Gastroesophageal sphincter (tissue), 4 donors: ENCODE results near the gene CDK5R2. TPM values are rescaled to one million over a fixed set of nuclear protein-coding genes. Genes with fewer than 3 reads are reported as not detected.

Source experiments
- ATAC-seq: fragments of 150-250 bp; one replicate; pipeline ENCODE4 v1.9.1; 2016; ENCODE audit warnings: mild to moderate bottlenecking, moderate library complexity
- H3K27ac ChIP-seq, 4 donors: fragments of 200-600 bp; sonication (generic) in 3 of 4; 1 replicate in 3 of 4; 2 replicates in 1 of 4; pipeline ENCODE4 v1.5.1; 2016 to 2019
- H3K27me3 ChIP-seq: fragments of 200-600 bp; sonication (generic); one replicate; pipeline ENCODE4 v1.5.1; 2019
- H3K36me3 ChIP-seq, 2 donors: fragments of 200-600 bp; sonication (generic); one replicate each; pipeline ENCODE4 v1.5.1; 2019; ENCODE audit warnings: control low read depth in 1 of 2
- H3K4me1 ChIP-seq, 3 donors: fragments of 200-600 bp; sonication (generic); 1 replicate in 2 of 3; 2 replicates in 1 of 3; pipeline ENCODE4 v1.5.1; 2016 to 2019; ENCODE audit warnings: control low read depth in 2 of 3
- H3K4me3 ChIP-seq, 2 donors: fragments of 200-600 bp; sonication (generic); one replicate each; pipeline ENCODE4 v1.5.1; 2019; ENCODE audit warnings: mild to moderate bottlenecking in 1 of 2, moderate library complexity in 1 of 2
- H3K9me3 ChIP-seq, 3 donors: fragments of 200-600 bp; sonication (generic); one replicate each; pipeline ENCODE4 v1.5.1; 2017 to 2019; ENCODE audit warnings: control low read depth in 2 of 3
- EP300 ChIP-seq: sonication (generic); formaldehyde crosslinking; IDR thresholded peaks from one replicate; pipeline ENCODE4 v1.6.1; 2017; ENCODE audit warnings: antibody characterized with exemption, mild to moderate bottlenecking
- POLR2A ChIP-seq, 2 donors: fragments of 450-650 bp; IDR thresholded peaks; one replicate each; pipeline ENCODE4 v1.6.1; 2017; ENCODE audit warnings: antibody characterized with exemption in 2 of 2, mild to moderate bottlenecking in 2 of 2, moderate library complexity in 1 of 2
- POLR2AphosphoS5 ChIP-seq: sonication (generic); formaldehyde crosslinking; IDR thresholded peaks from one replicate; pipeline ENCODE4 v1.6.1; 2017; ENCODE audit warnings: antibody characterized with exemption
- WGBS, 2 donors: methylation state at CpG; one replicate each; pipeline ENCODE4 v1.1.5; 2018; ENCODE audit warnings: low coverage in 1 of 2; 5-methylcytosine and 5-hydroxymethylcytosine counted together
- total RNA-seq, 4 donors: library from RNA; depleted of rRNA; stranded (reverse); fragments of >200 nt; gene quantifications; one replicate each; pipeline ENCODE4 v1.1.0, GENCODE V29; 2016
- TF ChIP-seq, protein P1 (sequence below), 4 experiments: fragments of 200-600 bp in 2 of 4; fragments of 450-650 bp in 2 of 4; sonication (generic) in 1 of 4; IDR thresholded peaks; one replicate each; pipeline ENCODE4 v1.5.1; 2017 to 2019; ENCODE audit warnings: antibody characterized with exemption in 4 of 4, mild to moderate bottlenecking in 2 of 4, moderate library complexity in 2 of 4

Gene CDK5R2
- total RNA-seq, 4 donors from 2014 or later, result 0.27 to 0.35 TPM; not detected in 2

DNA sequence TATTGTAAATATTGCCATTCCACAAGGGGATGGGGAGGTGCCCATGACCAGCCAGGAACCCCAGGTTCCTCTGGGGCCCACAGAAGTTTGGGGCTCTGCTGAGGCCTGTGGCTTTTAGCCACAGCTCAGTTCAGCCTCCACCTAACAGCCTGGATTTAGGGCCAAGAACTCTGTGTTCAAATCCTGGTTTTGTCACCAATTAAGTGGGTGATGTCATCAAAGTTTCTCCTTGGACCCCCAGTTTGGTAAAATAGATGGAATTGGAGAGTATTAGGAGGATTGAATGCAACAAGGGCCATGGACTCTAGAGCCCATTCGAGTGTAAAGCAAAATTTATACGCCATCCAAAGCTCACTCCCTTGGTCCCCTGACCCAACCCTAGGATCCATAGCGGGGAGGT, 28.7 kb downstream of the CDK5R2 start:
- ATAC-seq, result no peak
- H3K4me3 ChIP-seq, result no peak overlapping the region
- no peaks in the 10 kb centered on the region for H3K36me3 ChIP-seq
- H3K9me3 ChIP-seq, result no peaks in the 10 kb centered on the region
- peaks cover 100% of the 10 kb centered on the region for H3K27me3 ChIP-seq
- WGBS, 2 donors, result 23 to 37% methylated on average over 3 of the region's 3 CpGs
- no peak overlapping the region for H3K27ac ChIP-seq
- H3K4me1 ChIP-seq, result peaks cover 0 to 32% (median 22%) of the 10 kb centered on the region in 3 donors
- TF ChIP-seq, protein P1, sequence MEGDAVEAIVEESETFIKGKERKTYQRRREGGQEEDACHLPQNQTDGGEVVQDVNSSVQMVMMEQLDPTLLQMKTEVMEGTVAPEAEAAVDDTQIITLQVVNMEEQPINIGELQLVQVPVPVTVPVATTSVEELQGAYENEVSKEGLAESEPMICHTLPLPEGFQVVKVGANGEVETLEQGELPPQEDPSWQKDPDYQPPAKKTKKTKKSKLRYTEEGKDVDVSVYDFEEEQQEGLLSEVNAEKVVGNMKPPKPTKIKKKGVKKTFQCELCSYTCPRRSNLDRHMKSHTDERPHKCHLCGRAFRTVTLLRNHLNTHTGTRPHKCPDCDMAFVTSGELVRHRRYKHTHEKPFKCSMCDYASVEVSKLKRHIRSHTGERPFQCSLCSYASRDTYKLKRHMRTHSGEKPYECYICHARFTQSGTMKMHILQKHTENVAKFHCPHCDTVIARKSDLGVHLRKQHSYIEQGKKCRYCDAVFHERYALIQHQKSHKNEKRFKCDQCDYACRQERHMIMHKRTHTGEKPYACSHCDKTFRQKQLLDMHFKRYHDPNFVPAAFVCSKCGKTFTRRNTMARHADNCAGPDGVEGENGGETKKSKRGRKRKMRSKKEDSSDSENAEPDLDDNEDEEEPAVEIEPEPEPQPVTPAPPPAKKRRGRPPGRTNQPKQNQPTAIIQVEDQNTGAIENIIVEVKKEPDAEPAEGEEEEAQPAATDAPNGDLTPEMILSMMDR (IDR thresholded peaks at IDR 0.05), result no peak
- TF ChIP-seq POLR2A (IDR thresholded peaks at IDR 0.05), result no peak
- TF ChIP-seq EP300, result no peak
- TF ChIP-seq POLR2AphosphoS5, result no peak

DNA sequence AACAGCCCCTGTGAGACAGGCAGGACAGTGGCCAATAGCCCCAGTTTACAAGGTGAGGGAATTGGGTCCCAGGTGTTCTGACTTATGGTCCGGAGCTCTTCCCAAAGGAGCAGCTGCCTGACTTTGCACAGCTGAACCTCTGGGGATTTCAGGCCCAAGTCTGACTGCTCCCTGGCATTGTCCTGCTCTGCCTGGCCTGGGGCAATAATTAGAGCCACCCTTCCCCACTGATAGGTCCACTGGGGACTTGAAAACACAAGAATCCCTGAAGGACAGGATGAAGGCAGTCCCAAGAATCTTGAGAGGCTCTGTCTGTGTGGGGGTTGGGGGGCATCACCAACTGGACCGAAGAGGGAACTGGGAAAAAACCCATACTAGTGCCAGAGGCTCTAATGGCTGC, 29.2 kb downstream of the CDK5R2 start:
- WGBS, 2 donors, result no CpG with 5 or more reads among the region's 2 CpGs
- Histone ChIP-seq H3K4me3 (no peak overlapping the region), H3K4me1 (peaks cover 0 to 34% (median 27%) of the 10 kb centered on the region in 3 donors), H3K27me3 (peaks cover 100% of the 10 kb centered on the region), H3K9me3 (no peaks in the 10 kb centered on the region), H3K27ac (no peak overlapping the region), H3K36me3 (no peaks in the 10 kb centered on the region)
- TF ChIP-seq POLR2AphosphoS5 (no peak), EP300 (no peak), POLR2A (IDR thresholded peaks at IDR 0.05) (no peak)
- TF ChIP-seq, protein P1 (IDR thresholded peaks at IDR 0.05), result no peak
- ATAC-seq, result no peak

DNA sequence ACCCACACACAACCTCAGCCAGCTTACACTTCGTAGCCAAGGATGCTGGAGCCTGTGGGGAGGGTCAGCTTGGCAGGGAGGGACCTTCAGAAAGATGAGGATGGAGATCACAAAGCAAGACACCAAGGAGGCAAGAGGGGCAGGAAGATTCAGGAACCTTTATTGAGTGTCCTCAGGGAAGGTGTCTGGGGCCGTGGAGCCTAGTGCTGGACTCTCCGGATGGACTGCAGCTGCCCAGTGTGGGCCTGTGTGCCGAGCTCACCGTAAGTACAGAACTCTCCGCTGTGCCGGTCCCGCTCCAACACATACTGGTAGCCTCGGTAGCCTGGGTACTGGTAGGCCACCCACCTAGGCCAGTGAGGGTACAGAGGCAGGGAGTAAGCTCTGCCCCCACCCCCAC, 30.6 kb downstream of the CDK5R2 start:
- 11 to 25% methylated on average over 3 to 4 of the region's 9 CpGs for WGBS, 2 donors

GRCh38 chr2:218990612-218991011, 31.1 kb downstream of the CDK5R2 start:
- peaks cover 100% of the 10 kb centered on the region for H3K27me3 ChIP-seq
- H3K36me3 ChIP-seq, result no peaks in the 10 kb centered on the region
- H3K4me1 ChIP-seq, result peaks cover 0 to 24% (median 15%) of the 10 kb centered on the region in 3 donors
- no peaks in the 10 kb centered on the region for H3K9me3 ChIP-seq
- TF ChIP-seq EP300, result no peak
- no peak for TF ChIP-seq POLR2A (IDR thresholded peaks at IDR 0.05)
- TF ChIP-seq POLR2AphosphoS5, result no peak
- TF ChIP-seq, protein P1 (IDR thresholded peaks at IDR 0.05), result no peak
- WGBS, 2 donors, result 9 to 33% methylated on average over 1 to 6 of the region's 6 CpGs
- H3K27ac ChIP-seq, result no peak overlapping the region
- ATAC-seq, result no peak
- no peak overlapping the region for H3K4me3 ChIP-seq

More for the DNA sequence above, 30.6 kb downstream of the CDK5R2 start:
- ATAC-seq, result no peak
- Histone ChIP-seq H3K4me1 (peaks cover 0 to 26% (median 19%) of the 10 kb centered on the region in 3 donors), H3K27ac (no peak overlapping the region), H3K4me3 (no peak overlapping the region), H3K36me3 (no peaks in the 10 kb centered on the region), H3K9me3 (no peaks in the 10 kb centered on the region), H3K27me3 (peaks cover 100% of the 10 kb centered on the region)
- TF ChIP-seq POLR2A (IDR thresholded peaks at IDR 0.05) (no peak), EP300 (no peak), POLR2AphosphoS5 (no peak)
- TF ChIP-seq, protein P1 (IDR thresholded peaks at IDR 0.05), result no peak

GRCh38 chr2:218991674-218992168, 32.3 kb downstream of the CDK5R2 start:
- H3K27me3 ChIP-seq, result peaks cover 100% of the 10 kb centered on the region
- H3K4me3 ChIP-seq, result no peak overlapping the region
- 5% methylated on average over 6 to 8 of the region's 13 CpGs for WGBS, 2 donors

More at GRCh38 chr2:218991674-218992168, 32.3 kb downstream of the CDK5R2 start:
- no peak for TF ChIP-seq POLR2A (IDR thresholded peaks at IDR 0.05)
- no peak for TF ChIP-seq POLR2AphosphoS5
- TF ChIP-seq, protein P1 (IDR thresholded peaks at IDR 0.05), result no peak
- TF ChIP-seq EP300, result no peak
- peaks cover 0 to 31% (median 21%) of the 10 kb centered on the region in 3 donors for H3K4me1 ChIP-seq
- no peaks in the 10 kb centered on the region for H3K9me3 ChIP-seq
- no peaks in the 10 kb centered on the region for H3K36me3 ChIP-seq
- no peak for ATAC-seq
- H3K27ac ChIP-seq, result no peak overlapping the region
